Stimulated activated CD4-positive, alpha-beta T cell treated with anti-CD3 and anti-CD28 coated beads, TNF-alpha, amount 100 ng/mL, for 24 hours (primary cell): Measurements from ENCODE around the gene MT1E.
"Not testable (repeated sequence)": the region's sequence is repeated elsewhere in the genome, so short reads cannot be mapped to it uniquely, and the experiment has no call there.

Experiments
- DNase-seq, 3 experiments: peaks; one replicate each; pipeline ENCODE4 v3.0.0-alpha.2; 2020; ENCODE audit warnings: low read depth in 3 of 3

The MT1E gene

GRCh38 chr16:56625140-56625942, at the start of gene MT1E:
Gene MT1E, plus strand, starts transcription at chr16:56625781. Its CDS starts 71 bp downstream, at chr16:56625852.
- peak; percentile 47 to 60 (median 58) for DNase-seq

GRCh38 chr16:56576585-56577299, 48.8 kb upstream of the MT1E start:
- peak; percentile 78 to 86 (median 81) for DNase-seq

- no peak for DNase-seq
These were observed 48.3 kb upstream of the MT1E start for GRCh38 chr16:56577300-56577625.

GRCh38 chr16:56580391-56581048, 45.1 kb upstream of the MT1E start:
- DNase-seq = no peak

GRCh38 chr16:56582911-56583310, 42.7 kb upstream of the MT1E start:
- DNase-seq = not testable (repeated sequence)

- DNase-seq = no peak
These were observed 42.0 kb upstream of the MT1E start for GRCh38 chr16:56583351-56584168.

GRCh38 chr16:56584276-56584675, 41.3 kb upstream of the MT1E start:
- DNase-seq = no peak

- no peak for DNase-seq
These were observed 36.8 kb upstream of the MT1E start for GRCh38 chr16:56588781-56589140.

- DNase-seq = no peak
These were observed 36.2 kb upstream of the MT1E start, which contains the start of gene MT3 for GRCh38 chr16:56589141-56590039. Gene MT3, plus strand, starts transcription at chr16:56589528. Its CDS starts 63 bp downstream, at chr16:56589591.

GRCh38 chr16:56591377-56592060, 34.1 kb upstream of the MT1E start:
- no peak for DNase-seq

GRCh38 chr16:56593573-56594291, 31.8 kb upstream of the MT1E start:
- DNase-seq = no peak

GRCh38 chr16:56594292-56594619, 31.3 kb upstream of the MT1E start:
- no peak for DNase-seq

GRCh38 chr16:56600398-56600999, 25.1 kb upstream of the MT1E start:
- no peak for DNase-seq

GRCh38 chr16:56601325-56601724, 24.3 kb upstream of the MT1E start:
- no peak for DNase-seq

GRCh38 chr16:56603589-56603988, 22.0 kb upstream of the MT1E start:
- DNase-seq = no peak

- DNase-seq = no peak
These were observed 20.6 kb upstream of the MT1E start for GRCh38 chr16:56604966-56605365.

- DNase-seq = no peak
These were observed 20.1 kb upstream of the MT1E start for GRCh38 chr16:56605475-56605874.

GRCh38 chr16:56606071-56606475, 19.5 kb upstream of the MT1E start:
- DNase-seq = no peak

- DNase-seq = no peak
These were observed 19.0 kb upstream of the MT1E start for GRCh38 chr16:56606476-56607108.
